NCI-H526 (cell line): ENCODE results near the gene GRHPR.
A peak's percentile ranks its signal among the peaks of the same experiment; 100 is the strongest.
"Not testable (repeated sequence)": the region's sequence is repeated elsewhere in the genome, so short reads cannot be mapped to it uniquely, and the experiment has no call there.

Source experiments
- DNase-seq, 2 experiments: peaks; one replicate each; lab custom pipeline; 2025; lab: John Stamatoyannopoulos, UW

The GRHPR gene

DNA sequence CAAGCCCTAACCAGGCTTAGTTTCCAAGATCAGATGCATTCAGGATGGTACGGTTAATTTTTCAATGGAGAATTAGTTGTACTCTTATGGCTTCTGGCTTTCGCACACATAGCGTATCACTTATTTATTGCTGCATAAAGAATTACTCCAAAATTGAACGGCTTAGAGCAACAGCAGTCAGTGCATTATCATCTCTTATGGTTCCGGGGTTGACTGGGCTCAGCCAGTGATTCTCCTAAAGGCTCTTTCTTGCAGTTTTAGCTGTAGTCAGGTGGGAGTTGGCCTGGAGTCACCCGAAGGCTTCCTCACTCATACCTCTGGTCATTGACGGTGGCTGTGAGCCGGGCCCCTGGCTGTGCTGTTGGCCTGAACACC, 595 bp upstream of the GRHPR start:
- DNase-seq: no peak

GRCh38 chr9:37423508-37423907, 1.0 kb downstream of the GRHPR start:
- no peak for DNase-seq

GRCh38 chr9:37424204-37424685, 1.7 kb downstream of the GRHPR start:
- DNase-seq: peak in 1 of 2 experiments; percentile 11

- no peak for DNase-seq
Measured at GRCh38 chr9:37424686-37425297, 2.3 kb downstream of the GRHPR start.

DNA sequence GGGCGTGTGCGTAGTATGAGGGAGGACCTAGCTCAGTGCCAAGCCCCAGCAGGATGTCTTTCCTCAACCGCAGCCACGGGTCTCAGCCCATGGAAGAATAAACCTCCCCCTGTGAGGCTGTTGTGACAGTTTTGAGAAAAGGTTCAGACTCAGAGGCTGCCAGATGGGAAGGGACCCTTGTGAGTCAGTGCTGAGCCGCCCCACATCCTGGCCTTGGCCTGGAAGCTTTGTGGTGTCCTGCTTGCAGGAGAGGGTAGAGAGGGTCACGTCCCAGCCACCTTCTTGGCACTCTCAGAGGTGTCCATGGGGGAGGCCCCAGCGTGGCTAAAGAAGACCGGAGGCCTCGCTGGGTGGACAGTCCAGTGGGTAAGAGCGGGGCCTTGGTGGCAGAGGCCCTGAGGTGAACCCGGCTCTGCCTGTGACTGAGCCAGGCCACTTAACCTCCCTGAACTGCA, 2.8 kb downstream of the GRHPR start:
- DNase-seq: no peak

GRCh38 chr9:37426431-37426830, 3.9 kb downstream of the GRHPR start:
- not testable (repeated sequence) for DNase-seq

- DNase-seq: no peak
Measured at GRCh38 chr9:37426846-37427245, 4.3 kb downstream of the GRHPR start.

DNA sequence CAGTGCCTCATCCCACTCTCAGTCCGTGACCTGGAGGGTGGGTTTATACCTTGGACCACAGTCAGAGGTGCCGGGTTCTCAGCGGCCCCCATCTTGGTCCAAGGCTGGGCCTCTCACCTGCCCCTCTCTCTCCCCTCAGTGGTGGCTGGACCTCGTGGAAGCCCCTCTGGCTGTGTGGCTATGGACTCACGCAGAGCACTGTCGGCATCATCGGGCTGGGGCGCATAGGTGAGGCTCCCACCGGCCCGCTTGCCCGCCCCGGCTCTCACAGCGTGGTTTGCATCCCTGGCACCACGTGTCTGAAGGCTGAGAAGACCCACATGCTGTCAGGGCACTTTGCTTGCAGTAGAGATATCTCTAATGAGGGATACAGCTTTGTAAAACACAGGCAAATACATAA, 5.8 kb downstream of the GRHPR start:
- no peak for DNase-seq

DNA sequence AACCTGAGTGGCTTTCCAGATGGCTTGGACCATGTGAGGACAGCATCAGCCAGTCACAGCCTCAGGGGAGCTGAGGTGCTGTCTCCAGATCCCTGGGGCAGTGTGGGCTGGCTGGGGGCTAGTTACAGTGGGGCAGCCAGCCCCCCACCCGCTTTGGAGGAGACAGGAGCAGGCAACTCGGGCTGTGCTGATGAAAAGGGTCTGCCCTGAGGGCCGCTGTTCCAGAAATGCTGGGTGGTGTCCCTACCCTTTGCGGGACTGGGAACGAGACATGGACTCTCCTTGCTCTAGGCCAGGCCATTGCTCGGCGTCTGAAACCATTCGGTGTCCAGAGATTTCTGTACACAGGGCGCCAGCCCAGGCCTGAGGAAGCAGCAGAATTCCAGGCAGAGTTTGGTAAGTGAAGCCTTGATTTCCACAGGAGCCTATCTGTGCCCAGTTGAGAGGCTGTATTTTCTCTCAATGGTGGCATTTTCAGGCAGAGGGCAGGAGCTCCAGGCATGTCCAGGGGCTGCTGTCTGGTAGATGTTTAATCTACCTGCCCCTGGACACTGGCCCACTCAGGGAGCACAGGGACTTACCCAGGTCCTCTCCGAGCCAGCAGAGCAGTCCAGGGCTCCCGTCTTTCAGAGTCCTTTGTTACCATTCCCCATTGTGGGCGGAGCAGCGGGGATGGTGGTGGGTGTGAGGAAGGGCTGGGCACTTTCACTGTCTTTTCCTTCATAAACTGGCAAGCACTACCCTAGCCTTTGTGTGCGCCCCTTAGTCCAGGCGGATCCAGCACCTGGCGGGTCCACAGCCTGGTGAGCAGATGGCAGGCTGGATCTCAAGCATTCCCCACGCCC, 7.2 kb downstream of the GRHPR start:
- DNase-seq: no peak

GRCh38 chr9:37430841-37431597, 8.5 kb downstream of the GRHPR start:
- DNase-seq: peak in 1 of 2 experiments; percentile 43

- DNase-seq: no peak
Measured at GRCh38 chr9:37432020-37432419, 9.5 kb downstream of the GRHPR start.

DNA sequence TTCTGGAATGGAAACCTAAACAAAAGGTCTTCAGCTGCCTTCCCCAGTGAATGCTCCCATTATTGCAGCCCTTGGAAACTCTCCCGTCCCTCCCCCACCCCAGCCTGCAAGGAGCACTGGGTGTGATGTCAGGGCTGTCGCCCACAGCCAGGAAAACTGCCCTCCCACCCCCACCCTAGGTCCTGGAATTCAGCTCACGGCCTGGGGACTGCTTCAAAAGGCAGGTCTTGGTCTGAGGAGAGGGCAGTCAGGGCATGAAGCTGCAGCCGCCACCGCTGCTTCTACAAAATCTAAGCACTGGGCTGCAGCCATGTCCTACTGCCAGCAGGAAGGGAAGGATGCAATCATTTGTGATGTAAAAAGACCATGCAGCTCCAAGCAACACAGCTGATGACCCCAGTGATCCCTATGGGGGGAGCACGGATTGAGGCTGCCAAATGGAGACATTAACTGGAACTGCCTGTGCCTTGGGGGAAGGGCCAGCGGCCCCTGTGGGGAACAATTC, 11.4 kb downstream of the GRHPR start:
- no peak for DNase-seq

- DNase-seq: no peak
Measured at GRCh38 chr9:37436540-37436939, 14.0 kb downstream of the GRHPR start.

DNA sequence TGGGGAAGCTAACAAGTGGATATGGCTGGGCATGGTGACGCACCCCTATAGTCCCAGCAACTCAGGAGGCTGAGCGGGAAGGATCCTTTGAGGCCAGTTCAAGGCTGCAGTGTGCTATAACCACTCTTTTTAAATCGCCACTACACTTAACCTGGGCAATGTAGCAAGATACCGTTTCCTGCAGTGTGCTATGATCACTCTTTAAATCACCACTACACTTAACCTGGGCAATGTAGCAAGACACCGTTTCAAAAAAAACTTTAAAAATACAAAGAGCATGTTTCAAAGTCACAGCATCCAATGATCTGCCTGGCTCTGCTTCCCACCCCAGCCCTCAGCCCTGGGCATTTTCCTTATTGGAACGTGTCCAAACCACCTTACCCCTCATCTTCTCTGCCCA, 14.5 kb downstream of the GRHPR start:
- DNase-seq: no peak

DNA sequence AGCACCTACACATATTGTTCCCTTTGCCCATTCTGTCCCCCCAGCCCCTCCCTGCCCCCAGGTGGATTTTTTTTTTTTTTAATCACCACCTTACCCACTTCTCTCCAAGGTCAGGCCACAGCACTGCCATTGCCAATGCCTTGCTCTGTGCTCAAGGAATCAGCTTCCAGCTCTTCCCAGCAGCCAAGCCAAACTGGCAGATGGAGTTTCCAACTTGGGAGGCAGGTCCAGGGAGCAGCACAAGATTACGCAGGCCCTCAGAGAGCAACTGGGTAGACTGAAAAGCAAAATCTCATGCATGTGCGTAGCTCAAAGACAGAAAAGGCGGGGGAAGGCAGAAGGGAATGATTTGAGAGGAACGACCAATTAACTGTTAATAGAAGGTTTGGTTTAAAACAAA, 15.1 kb downstream of the GRHPR start:
- no peak for DNase-seq

DNA sequence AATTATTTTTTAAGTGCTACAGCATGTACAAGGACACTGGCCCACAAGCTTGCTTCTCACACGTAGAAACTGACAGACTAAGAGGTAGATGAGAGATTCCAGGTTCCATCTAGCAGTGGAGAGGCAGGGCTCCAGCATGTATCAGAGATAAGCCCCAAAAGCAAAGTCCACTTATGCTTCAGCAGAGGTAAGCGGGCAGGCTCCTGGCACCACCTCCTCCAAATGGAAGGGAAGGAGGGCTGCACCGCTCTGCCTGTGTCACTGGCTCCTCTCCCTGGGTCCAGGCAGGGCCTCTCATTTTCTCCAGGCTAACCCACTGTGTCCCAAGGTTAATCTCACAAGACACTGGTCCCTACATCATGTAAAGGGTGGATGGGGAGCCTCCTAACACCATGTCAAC, 15.9 kb downstream of the GRHPR start:
- no peak for DNase-seq

GRCh38 chr9:37441776-37442370, 19.4 kb downstream of the GRHPR start:
- no peak for DNase-seq

GRCh38 chr9:37442556-37442955, 20.1 kb downstream of the GRHPR start:
- DNase-seq: no peak

DNA sequence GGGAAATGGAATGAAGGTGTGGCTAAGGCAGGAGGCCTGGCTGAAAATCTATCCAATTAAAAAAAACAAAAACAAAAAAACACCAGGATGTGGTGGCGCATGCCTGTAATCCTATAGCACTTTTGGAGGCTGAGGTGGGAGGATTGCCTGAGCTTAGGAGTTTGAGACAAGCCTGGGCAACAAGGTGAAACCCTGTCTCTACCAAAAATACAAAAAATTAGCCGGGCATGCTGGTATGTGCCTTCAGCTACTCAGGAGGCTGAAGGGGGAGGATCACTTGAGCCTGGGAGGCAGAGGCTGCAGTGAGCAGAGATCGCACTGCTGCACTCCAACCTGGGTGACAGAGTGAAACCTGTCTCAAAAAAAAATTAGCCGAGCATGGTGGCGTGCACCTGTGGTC, 21.1 kb downstream of the GRHPR start:
- no peak for DNase-seq

DNA sequence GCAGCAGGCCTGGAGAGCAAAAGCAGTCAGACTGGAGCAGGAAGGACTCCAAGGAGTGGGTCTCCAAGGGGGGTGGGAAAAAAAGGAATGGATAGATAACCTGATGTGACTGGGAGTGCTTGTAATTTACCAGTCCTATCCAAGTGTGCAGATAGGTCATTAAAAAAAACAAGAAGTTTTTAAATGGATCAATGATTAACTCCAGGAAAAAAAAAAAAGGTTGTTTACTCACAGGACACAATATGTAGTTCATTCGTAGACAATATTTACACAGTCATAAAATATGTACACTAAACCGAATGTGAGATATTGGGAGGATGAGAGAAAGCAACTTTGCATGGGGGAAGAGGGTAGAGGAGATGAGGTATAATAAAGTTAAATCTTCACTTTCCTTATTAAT, 22.4 kb downstream of the GRHPR start:
- DNase-seq: no peak

DNA sequence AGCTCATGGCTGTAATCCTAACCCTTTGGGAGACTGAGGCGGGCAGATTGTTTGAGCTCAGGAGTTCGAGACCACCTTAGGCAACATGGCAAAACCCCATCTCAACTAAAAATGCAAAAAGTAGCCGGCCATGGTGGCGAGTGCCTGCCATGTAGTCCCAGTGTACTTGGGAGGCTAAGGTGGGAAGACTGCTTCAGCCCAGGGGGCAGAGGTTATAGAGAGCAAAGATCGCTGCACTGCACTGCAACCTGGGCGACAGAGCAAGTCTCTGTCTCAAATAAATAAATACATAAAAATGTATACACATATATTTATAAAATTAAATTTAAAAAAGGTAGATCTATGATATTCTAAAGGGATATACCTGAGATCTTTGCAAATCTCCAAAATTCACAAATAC, 23.3 kb downstream of the GRHPR start:
- DNase-seq: no peak

GRCh38 chr9:37446401-37446800, 23.9 kb downstream of the GRHPR start:
- no peak for DNase-seq
